HepG2 (cell line): Measurements from ENCODE around the gene SLC22A31. TPM values are rescaled to one million over a fixed set of nuclear protein-coding genes. Genes with fewer than 3 reads are reported as not detected.

Source experiments
- ARNT2 ChIP-seq: sonication (generic); formaldehyde crosslinking; IDR thresholded peaks from 2 replicates; pipeline ENCODE4 v1.8.0; 2022; ENCODE audit warnings: mild to moderate bottlenecking, low read depth, missing genetic modification reagents, moderate library complexity
- ATF4 ChIP-seq, 2 experiments: fragments of 450-650 bp in 1 of 2; sonication (generic) in 1 of 2; formaldehyde crosslinking; IDR thresholded peaks; 2 replicates each; pipeline versions ENCODE4 v1.5.0 to v1.8.0; 2020 to 2022; ENCODE audit warnings: mild to moderate bottlenecking in 1 of 2, missing genetic modification reagents in 1 of 2
- FOXA3 ChIP-seq: IDR thresholded peaks from 2 replicates; pipeline ENCODE4 v1.6.1; 2016; ENCODE audit warnings: missing genetic modification reagents, missing compliant biosample characterization
- GATAD1 ChIP-seq: IDR thresholded peaks from 2 replicates; pipeline ENCODE4 v1.6.1; 2016; ENCODE audit warnings: missing genetic modification reagents, missing compliant biosample characterization
- HIC2 ChIP-seq: sonication (generic); formaldehyde crosslinking; IDR thresholded peaks from 2 replicates; pipeline ENCODE4 v1.9.0; 2022; ENCODE audit warnings: low read depth, missing genetic modification reagents
- HNF4A ChIP-seq: sonication (generic); formaldehyde crosslinking; IDR thresholded peaks from 2 replicates; pipeline ENCODE4 v1.4.0; 2020; ENCODE audit warnings: missing genetic modification reagents
- HOMEZ ChIP-seq: IDR thresholded peaks from 2 replicates; pipeline ENCODE4 v1.6.1; 2016; ENCODE audit warnings: low read depth
- IRF2 ChIP-seq: IDR thresholded peaks from 2 replicates; pipeline ENCODE4 v1.6.1; 2018; ENCODE audit warnings: missing genetic modification reagents, missing compliant biosample characterization
- MXD1 ChIP-seq: sonication (generic); formaldehyde crosslinking; IDR thresholded peaks from 2 replicates; pipeline ENCODE4 v1.4.0; 2020; ENCODE audit warnings: mild to moderate bottlenecking, missing genetic modification reagents
- MYNN ChIP-seq: sonication (generic); formaldehyde crosslinking; IDR thresholded peaks from 2 replicates; pipeline ENCODE4 v1.4.0; 2020; ENCODE audit warnings: mild to moderate bottlenecking, low read depth, missing genetic modification reagents
- NCOR1 ChIP-seq: fragments of 200-600 bp; sonication (generic); IDR thresholded peaks from 2 replicates; pipeline ENCODE4 v1.7.0; 2017; ENCODE audit warnings: antibody characterized with exemption, low read length, borderline replicate concordance
- SP4 ChIP-seq: sonication (generic); formaldehyde crosslinking; IDR thresholded peaks from 2 replicates; pipeline ENCODE4 v1.8.1; 2023; ENCODE audit warnings: mild to moderate bottlenecking, missing genetic modification reagents
- SPEN ChIP-seq: sonication (generic); formaldehyde crosslinking; IDR thresholded peaks from 2 replicates; pipeline ENCODE4 v1.5.1; 2020; ENCODE audit warnings: low read depth, mild to moderate bottlenecking, missing genetic modification reagents
- TBX2 ChIP-seq: sonication (generic); formaldehyde crosslinking; IDR thresholded peaks from 2 replicates; pipeline ENCODE4 v1.5.0; 2020; ENCODE audit warnings: missing genetic modification reagents, mild to moderate bottlenecking, borderline replicate concordance
- ZFYVE20 ChIP-seq: sonication (generic); formaldehyde crosslinking; IDR thresholded peaks from 2 replicates; pipeline ENCODE4 v1.8.0; 2023; ENCODE audit warnings: low read depth, mild to moderate bottlenecking, moderate library complexity, missing genetic modification reagents, borderline replicate concordance
- ZNF180 ChIP-seq: sonication (generic); formaldehyde crosslinking; IDR thresholded peaks from 2 replicates; pipeline ENCODE4 v1.4.0; 2020; ENCODE audit warnings: low read depth, missing genetic modification reagents, borderline replicate concordance
- ZNF639 ChIP-seq: conservative IDR thresholded peaks from 2 replicates; pipeline ENCODE4 v1.6.1; 2018; ENCODE audit warnings: missing genetic modification reagents
- ZNF746 ChIP-seq: sonication (generic); formaldehyde crosslinking; IDR thresholded peaks from 2 replicates; pipeline ENCODE4 v1.8.0; 2022; ENCODE audit warnings: mild to moderate bottlenecking, missing genetic modification reagents
- ZNF747 ChIP-seq: sonication (generic); formaldehyde crosslinking; IDR thresholded peaks from 2 replicates; pipeline ENCODE4 v1.8.1; 2023; ENCODE audit warnings: missing genetic modification reagents, mild to moderate bottlenecking, borderline replicate concordance
- ZZZ3 ChIP-seq: sonication (generic); formaldehyde crosslinking; IDR thresholded peaks from 2 replicates; pipeline ENCODE4 v1.4.0; 2020; ENCODE audit warnings: missing genetic modification reagents, mild to moderate bottlenecking, borderline replicate concordance
- polyA plus RNA-seq, 8 experiments: library from polyadenylated mRNA; depleted of rRNA in 3 of 8; stranded (reverse) in 7 of 8; unstranded in 1 of 8; fragments of >200 nt; fragmentation: Illumina TruSeq in 4 of 8; extraction: Trizol in 4 of 8; gene quantifications; 2 replicates each; pipeline versions ENCODE4 v1.2.1 to v1.2.3, GENCODE V29; 2011 to 2016; ENCODE audit warnings: low read depth in 4 of 8, missing spikeins in 1 of 8, mixed read lengths in 1 of 8; ENCODE audit not compliant: insufficient read depth in 1 of 8
- total RNA-seq, 5 experiments: library from RNA; depleted of rRNA; stranded (reverse); fragments of >200 nt; fragmentation: Illumina TruSeq; extraction: Trizol; gene quantifications; 2 replicates each; pipeline ENCODE4 v1.2.3, GENCODE V29; 2016; ENCODE audit warnings: low read depth in 1 of 5

SLC22A31 gene
- total and polyA plus RNA-seq, 2 of the 13 experiments (the other 11 are each of a cell fraction or from before 2014, with no cell fraction given): 67.3 to 83.3 TPM

GRCh38 chr16:89190150-89190958 is 10.0 kb downstream of the SLC22A31 start (continued):
- TF ChIP-seq TBX2 (CRISPR knock-in tag): peak; percentile 60; the same call in 1 of the 2 replicates
- TF ChIP-seq HNF4A (CRISPR knock-in tag): peak; percentile 56
- no peak for TF ChIP-seq NCOR1
- TF ChIP-seq MYNN: 0 out of 2 replicates have a peak, but pooled peaks have one; percentile 8
- 0 out of 2 replicates have a peak, but pooled peaks have one; percentile 53 for TF ChIP-seq ZNF747 (CRISPR knock-in tag)
- no peak for TF ChIP-seq ZNF639 (CRISPR knock-in tag)
- 0 out of 2 replicates have a peak, but pooled peaks have one; percentile 61 for TF ChIP-seq SPEN (CRISPR knock-in tag)
- TF ChIP-seq ZZZ3 (CRISPR knock-in tag): no peak
- no peak for TF ChIP-seq ARNT2 (CRISPR knock-in tag)
- no peak; the same call in 1 of the 2 replicates for TF ChIP-seq IRF2 (CRISPR knock-in tag)
- no peak for TF ChIP-seq MXD1
- 0 out of 2 replicates have a peak, but pooled peaks have one; percentile 18 for TF ChIP-seq ZFYVE20 (CRISPR knock-in tag)
- TF ChIP-seq GATAD1: no peak
- peak; percentile 41; the same call in 1 of the 2 replicates for TF ChIP-seq SP4 (CRISPR knock-in tag)
- TF ChIP-seq HIC2: 0 out of 2 replicates have a peak, but pooled peaks have one; percentile 41
- TF ChIP-seq FOXA3 (CRISPR knock-in tag): no peak
- no peak for TF ChIP-seq ATF4 (CRISPR knock-in tag; IDR thresholded peaks at IDR 0.05)
- TF ChIP-seq ZNF746 (CRISPR knock-in tag): 0 out of 2 replicates have a peak, but pooled peaks have one; percentile 11
- no peak for TF ChIP-seq HOMEZ
- TF ChIP-seq ZNF180 (CRISPR knock-in tag): no peak
